NT2/D1 (cell line): ENCODE measurements around the gene SFXN5.

ENCODE experiments used
- SUZ12 ChIP-seq: IDR thresholded peaks from 2 replicates; pipeline ENCODE4 v1.6.1; 2011; ENCODE audit not compliant: insufficient read length, insufficient read depth; ENCODE audit errors: extremely low read depth
- YY1 ChIP-seq: IDR thresholded peaks from 2 replicates; pipeline ENCODE4 v1.6.1; 2011; ENCODE audit not compliant: insufficient read length, insufficient read depth
- ZNF274 ChIP-seq: IDR thresholded peaks from 2 replicates; pipeline ENCODE4 v1.6.1; 2011; ENCODE audit warnings: mild to moderate bottlenecking, low read depth, low read length

DNA sequence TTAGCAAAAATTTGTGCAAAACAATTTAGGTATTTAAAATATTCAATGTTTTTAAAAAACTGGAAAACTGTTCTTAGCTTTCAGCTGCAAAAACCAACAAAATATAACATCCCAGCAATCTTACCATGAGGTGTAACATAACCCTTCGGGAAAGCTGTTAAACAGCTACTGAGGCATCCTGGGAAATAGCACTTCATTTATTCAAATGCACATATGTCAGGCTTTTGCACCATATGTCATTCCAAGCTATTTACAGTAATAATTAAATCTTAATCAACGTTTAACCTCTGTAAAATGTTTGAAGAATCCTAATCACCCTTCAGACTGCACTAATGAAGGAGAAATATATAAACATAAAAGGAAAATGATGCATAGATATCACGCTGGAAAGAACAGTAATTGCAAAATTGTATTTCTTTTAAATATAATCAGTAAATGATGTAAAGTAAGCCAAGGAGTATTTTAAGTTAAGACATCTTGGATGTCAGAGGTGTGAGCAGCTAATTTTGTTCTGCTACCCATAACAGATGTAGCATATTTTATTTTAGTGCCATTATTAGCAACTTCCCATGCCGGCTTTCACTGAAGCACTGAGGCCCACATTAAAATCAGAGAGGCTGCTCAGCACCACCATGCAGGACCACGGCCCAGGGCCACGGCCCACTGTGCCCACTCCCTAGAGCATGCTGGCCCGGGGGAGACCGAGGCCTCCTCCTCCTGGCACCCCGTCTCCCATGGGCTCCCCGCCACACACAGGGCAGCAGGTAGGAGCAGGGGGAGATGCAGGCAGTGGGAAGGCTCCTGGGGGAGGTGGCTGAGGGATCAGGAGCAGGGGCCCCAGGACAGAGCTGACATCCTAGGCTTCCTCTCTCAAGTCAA, 123.3 kb downstream of the SFXN5 start:
- TF ChIP-seq YY1 = no peak
- no peak for TF ChIP-seq ZNF274
- TF ChIP-seq SUZ12 = no peak
